Measurements from ENCODE around the gene LRRC4B.

LRRC4B gene

DNA sequence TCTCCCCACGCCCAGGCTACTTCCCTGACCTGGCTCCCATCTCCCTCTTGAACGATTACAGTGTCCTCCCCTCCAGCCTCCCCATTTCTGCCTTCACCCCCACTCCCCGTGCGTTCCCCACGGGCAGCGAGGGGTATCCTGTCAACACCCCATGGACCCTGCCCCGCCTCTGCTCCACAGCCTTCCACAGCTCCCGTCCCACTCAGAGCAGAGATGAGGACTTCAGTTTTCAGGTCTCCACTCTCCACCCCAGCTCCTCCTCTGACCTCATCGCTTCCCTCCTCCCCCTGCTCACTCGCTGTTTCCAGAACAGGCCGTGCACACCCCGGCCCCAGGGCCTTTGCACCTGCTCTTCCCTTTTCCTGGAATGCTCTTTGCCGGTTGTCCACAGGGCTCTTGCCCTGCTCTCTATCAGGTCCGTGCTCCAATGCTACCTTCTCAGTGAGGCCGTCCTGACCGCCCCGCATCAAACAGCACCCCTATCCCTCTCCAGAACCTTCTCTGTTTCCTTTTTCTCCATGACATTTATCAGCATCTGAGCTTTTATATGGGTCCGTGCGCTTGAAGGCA lies 15.0 kb downstream of the LRRC4B start:
- DNase-seq: no peak

DNA sequence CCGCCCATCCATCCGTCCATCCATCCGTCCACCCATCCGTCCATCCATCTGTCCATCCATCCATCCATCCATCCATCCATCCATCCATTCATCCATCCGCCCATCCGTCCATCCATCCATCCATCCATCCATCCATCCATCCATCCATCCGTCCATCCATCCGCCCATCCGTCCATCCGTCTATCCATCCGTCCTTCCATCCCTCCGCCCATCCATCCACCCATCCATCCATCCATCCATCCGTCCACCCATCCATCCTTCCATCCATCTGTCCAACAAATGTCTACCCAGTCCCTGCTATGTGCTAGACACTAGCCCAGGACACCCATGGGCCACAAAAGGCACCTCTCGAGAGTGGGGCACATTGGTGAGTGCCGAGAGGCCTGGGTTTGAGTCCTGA lies 15.7 kb downstream of the LRRC4B start:
- DNase-seq: no peak

DNA sequence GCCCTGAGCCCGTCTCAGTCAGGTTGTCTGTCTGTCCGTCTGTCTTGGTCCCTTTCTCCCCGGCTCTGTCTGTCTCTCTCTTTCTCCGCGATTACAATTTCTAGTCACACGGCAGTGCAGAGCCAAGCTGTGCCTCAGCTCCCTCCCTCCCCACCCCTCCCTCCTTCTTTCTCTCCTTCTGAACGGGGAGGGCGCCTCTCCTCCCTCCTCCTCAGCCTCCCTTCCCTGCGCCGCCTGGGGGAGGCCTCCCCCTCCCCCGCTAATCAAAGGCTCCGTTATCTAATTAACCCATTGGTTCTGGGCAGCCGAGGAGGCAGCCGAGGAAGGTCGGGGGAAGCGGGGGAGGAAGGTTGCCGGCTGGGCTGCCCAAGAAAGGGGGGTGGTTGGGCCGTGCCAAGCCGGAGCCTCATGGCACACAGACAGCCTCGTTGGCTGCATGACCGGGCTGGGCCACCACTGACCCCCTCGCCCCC lies 16.5 kb downstream of the LRRC4B start:
- DNase-seq: peak in 43 of 51 donors; percentile 27 to 88 (median 65)

DNA sequence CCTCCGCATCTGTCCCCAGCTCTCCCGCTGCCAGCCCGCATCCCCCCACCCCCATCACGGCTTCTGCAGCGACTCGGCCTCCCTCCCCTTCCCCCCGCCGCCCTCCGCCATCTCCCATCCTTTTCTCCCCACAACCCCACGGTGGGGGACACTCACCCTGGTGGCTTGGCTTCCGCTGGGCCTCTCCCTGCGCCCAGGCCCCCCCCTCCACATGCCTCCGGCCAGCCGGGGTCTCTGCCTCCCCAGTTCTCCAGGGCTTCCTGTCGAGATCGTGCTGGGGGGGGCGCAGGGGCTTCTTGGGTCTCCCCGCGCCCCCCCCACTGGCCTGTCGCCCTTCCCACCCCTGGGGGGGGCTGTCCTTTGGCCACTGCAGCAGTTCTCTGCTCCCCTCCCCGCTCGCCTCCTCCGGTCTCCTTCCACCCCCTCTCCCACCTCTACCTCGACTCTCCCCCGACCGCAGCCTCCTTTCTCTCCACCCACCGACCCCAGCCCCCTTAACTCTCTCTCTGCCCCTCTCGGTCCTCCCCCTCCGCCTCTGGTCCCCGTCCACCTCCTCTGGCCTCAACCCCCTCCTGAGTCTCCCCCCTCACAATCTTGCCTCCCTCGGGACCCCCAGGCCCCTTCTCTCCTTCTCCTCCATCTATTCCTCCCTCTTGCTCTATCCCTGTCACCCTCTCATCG lies 17.1 kb downstream of the LRRC4B start:
- peak in 19 of 51 donors; percentile 17 to 61 (median 31) for DNase-seq

DNA sequence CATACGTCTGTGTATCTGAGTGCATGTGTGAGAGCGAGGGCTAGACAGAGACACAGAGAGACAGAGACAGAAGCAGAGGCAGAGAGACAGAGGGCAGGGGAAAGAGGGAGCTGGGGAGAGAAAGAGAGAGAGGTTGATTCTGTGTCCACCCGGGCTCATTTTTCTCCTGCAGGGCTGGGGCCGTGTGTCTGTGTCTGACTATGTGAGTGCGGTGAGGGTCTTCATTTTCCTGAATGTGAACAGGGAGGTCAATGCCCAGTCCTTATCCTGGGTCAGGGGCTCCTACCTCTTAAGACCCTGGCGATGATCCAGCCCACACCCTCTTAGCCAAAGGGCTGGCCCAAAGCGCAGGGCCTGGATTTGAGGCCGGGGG lies 17.7 kb downstream of the LRRC4B start:
- DNase-seq: peak in 4 of 51 donors; percentile 27 to 60 (median 47)

DNA sequence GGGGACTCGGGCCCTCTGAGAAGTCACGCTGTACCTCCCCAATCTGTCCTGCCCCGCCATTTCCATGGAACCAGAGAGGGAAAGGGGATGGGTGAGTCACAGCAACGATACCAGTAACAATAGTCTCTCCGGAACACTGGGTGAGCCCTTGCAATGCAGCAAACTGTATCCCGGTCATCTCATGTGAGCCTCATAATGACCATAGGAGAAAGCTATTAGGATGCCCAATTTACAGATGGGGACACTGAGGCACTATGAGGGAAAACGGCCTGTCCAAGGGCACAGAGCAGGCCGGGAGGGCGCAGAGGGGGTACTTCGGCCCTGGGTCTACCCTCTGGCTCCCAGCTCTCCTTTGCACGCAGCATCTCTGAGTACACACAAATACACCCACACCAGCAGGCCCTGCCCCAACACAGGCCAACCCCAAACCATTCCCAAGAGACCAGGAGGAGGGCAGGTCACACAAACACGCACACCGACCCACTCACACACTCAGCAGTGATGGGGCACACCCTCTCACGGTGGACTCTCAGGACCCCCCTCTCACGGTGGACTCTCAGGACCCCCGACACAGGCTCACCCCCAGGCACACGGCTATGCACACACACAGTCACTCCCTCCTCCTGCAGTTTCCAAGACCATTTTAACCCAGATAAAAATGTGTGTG lies 18.2 kb downstream of the LRRC4B start:
- DNase-seq: peak in 4 of 51 donors; percentile 21 to 55 (median 32)

DNA sequence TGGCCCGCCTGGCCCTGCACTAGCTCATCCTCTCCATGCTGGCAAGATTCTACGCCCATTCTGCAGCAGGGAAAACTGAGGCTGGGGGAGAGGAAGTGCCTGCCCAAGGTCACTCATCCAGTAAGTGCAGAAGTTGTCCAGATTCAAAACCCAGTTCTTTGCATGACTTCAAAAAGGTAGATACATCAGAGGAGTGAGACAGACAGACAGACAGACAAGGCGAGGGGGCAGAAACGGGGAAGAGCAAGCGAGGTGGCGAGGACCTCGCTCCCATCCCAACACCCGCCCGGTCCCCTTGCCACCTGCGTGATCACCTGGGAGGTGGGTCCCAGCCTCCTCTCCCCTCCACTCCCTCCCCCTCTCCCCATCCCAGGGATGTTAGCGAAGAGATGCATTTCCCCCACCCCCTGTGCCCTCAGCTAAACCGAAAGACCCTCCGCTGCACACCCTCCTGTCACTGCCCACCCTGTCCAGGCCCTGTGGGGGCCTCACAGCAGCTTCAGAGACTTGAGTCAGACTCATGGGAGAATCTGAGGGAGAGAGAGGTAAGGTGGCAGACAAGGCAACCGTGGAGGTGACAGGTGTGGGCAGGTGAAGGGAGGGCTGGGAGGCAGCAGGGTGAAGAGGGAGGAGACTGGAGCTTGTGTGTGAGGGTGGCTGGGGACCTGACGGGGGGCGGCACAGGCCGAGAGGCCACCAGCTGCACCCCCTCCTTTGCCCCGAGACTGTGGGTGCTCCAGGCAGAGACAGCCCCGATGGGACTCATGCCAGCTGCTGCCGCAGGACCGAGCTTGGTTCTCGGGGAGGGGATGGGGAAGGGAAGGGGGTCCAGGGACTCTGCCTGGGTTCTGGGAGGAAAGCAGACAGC lies 18.9 kb downstream of the LRRC4B start:
- DNase-seq: peak in 10 of 51 donors; percentile 15 to 73 (median 34)

DNA sequence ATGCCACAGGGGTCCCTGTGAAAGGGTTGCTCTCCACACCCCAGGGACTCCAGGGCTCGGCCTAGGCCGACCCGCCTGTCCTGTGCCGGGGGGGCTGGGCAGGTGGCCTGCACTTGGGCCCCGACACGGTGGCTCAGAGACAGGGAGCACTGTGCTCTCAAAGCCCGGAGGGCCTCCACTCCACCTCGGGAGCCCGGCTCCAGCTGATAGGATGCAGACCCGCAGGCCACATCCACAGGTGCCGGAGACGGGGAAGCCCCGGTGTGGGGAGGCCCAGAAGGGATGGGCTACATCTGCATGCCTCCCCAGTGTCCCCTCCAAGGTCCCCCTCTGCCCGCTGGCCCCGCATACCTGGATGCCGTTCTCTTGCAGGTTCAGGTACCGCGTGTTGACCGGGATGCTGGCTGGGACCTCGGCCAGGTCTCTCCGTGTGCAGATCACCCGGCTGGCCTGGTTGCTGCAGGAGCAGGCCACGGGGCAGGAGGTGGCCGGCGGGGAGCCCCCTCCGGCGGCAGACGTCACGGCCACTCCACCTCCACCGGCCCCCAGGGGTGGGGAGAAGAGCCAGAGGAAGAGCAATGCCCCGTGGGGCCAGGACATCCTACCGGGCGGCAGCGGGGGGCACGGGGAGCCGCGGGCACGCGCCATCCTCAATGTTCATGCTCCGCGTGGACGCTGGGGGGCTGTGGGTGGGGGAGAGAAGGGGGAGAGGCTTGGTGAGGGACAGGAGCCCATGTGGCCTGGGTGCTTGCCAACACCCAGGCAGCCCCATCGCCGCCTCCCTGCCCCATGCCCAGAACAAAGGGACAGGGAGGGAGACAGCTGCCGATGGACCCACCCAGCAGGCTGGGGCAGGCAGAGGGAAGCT lies 19.8 kb downstream of the LRRC4B start:
- peak in 38 of 51 donors; percentile 11 to 85 (median 62) for DNase-seq

DNA sequence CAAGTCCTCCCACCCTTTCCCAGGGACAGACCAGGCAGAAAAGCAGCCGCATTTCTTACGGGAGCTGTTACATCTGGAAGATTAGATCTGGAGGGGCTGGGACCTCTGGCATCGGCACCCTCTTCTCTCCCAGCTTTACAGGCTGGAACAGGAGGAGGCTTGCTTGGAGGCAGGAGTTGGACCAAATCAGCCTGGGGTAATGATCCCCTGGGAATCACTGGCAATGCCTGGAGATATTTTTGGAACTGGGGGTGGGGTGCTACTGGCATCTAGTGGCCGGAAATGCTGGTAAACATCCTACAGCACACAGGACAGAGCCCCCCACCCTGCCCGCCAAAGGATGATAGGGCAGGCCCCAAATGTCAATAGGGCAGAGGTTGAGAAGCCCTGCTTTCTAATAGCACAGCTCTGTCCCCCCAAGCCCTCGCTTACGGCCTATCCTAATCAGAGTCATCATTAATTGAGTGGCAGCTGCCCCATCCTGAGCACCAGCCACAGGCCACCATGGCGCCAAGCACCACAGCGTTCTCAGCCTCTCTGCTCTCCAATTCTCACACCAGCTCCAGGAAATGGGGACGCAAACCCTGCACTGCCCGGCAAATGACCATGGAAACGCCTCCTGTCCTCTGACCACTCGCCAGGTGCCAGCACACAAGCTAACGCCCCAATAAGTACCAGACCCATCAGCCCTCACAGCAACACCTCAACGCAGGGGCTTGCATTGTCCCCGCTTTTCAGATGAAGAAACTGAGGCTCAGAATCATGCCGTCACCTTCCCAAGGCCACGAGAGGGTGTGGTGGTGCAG lies 20.6 kb downstream of the LRRC4B start:
- DNase-seq: peak in 15 of 51 donors; percentile 11 to 65 (median 33)

DNA sequence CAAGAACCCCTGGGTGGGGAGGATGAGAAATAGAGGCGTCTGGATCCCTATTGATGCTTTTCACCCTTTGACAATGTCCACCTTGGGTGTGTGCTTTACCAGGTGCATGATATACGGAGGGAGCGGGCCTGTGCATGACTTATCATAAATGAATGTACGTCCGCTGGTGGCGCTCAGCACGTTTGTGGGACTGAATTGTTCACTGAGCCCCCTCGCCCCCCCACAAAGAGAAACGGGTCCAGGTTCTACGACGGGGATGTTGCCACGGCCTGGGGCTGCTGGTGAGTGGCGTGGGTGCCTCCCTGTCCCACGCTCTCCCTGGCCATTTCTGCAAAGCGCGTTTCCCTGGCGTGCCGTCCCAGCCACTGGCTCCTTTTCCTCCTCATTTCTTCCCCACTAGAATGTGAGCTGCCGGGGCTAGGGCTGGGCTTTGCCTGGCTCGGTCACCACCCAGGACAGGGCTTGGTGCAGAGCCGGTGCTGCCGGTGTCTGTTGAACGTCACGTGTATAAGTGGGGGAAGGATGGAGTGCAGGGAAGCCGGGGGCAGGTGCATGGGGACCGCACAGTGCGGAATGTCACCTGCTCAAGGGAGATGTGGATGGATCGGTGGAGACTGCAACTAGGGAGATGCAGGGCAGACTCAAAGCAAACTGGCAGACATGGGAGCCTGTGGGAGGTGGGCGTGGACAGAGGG lies 21.6 kb downstream of the LRRC4B start:
- peak in 9 of 51 donors; percentile 16 to 57 (median 34) for DNase-seq

DNA sequence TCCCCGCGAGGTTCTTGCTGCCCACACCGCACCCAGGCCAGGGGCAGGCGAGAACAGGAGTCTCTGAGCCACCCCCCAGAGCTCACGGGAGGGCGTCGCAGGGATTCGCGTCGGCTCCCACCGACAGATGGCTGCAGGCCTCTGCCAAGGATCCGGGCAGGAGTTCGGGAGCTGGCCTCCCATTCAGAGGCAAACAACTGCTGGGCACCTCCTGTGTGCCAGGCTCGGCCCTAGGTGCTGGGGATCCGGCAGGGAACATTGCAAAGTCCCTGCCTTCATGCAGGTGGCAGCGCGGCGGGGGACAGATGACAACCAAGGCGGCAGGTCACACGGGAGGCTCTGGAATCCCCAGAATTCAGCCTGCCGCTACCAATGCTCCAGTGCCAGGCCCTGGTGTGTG lies 25.3 kb downstream of the LRRC4B start:
- no peak for DNase-seq

DNA sequence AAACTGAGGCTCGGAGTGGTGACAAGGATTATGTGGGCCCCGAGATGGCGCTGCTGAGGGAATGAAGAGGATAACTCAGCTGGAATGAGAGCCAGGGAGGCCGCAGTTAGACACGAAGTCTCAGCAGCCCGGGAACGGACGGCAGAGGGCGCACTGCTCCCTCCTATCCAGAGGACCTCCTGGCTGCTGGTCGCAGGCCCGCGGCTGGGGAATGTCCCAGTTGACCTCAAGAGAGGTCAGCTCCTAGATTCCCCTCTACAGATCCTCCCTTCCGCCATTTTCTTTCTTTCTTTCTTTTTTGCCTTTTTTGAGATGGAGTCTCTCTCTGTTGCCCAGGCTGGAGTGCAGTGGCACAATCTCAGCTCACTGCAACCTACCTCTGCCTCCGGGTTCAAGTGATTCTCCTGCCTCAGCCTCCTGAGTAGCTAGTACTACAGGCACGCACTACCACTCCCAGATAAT lies 30.4 kb downstream of the LRRC4B start:
- peak in 49 of 51 donors; percentile 17 to 93 (median 71) for DNase-seq

DNA sequence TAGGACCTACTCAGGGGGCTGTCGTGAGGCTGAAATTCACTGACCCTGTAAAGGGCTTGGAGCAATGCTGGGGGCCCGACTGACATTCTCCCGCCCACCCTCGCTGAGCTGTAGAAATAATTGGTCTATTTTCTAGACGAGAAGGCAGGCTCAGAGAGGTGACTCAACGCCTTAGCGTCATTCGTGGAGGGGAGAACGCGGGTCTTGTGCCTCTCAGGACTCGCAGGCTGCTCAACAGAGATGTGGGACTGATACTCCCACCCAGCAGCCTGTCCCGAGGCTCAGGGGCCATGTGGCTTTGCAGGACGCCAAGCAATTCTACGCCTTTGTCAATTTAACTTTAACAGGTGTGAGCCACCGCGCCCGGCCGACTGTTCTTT lies 30.9 kb downstream of the LRRC4B start:
- DNase-seq: peak in 1 of 51 donors; percentile 74

DNA sequence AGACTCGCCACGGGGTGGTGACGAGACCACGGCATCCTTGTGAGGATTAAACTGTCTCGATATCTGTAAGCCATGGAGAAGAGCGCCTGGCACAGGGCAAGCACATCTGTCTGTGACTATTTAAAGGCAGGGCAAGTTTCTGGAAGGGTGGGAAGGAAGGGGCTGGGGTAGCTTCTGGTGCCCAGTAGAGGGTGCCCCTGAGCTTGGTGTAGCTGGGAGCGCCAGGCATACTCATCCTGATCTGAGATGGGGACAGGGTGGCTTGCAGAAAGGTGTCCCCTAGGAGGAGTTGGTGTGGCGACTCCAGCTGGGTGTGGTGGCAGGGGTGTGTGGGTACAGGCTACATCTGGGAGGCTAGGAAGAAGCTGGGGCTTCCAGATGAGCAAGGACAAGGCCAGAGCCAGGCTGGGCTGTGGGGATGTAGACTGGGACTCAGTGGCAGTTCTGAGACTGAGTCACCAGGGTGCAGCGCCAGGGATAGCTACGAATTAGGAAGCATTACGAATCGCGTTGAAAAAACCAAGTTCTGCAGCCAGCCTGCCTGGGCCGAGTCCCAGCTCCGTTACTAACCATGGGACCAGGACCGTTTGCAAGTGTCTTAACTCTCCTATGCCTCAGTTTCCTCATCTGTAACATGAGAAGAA lies 31.5 kb downstream of the LRRC4B start:
- peak in 1 of 51 donors; percentile 57 for DNase-seq

DNA sequence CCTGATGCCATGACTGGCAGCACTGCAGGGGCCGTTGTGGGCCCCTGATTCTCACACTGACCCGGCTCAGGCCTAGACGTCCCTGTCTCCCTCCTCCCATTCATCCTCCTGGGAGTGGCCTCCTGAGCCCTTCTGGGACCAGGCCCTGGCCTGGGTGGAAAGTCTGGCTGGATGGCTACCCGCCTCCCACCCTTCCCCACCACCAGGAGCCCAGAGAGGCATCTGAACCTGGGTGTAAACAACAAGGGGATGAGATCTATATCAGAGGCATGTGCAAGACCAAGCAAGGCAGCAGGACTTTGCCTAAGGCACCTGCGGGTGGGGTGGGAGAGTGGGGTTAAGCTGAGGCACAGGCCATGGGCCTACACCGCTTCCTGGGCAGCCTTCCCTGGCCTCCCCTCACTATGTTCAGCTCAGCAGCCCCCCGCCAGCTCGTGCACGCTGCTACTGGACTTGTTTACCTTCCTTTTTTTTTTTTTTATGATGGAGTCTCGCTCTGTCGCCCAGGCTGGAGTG lies 32.5 kb downstream of the LRRC4B start:
- no peak for DNase-seq

DNA sequence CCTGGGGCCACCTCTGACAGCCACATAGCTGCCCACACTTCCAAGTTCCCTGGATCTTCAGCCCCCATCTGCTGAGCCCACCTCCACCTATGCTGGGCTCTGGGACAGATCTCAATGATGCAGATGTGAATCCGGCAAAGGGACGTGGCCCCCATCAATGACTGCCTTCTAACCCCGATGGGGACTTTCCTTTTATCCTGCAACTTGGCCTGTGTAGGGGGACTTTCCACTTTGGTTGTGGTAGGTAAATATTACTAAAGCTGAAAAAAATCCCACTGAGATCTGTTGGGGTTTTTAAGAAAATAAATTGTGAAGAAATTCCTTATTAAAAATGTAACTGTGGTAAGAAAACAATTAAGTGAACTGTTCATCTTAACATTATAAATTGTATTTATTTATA lies 33.8 kb downstream of the LRRC4B start:
- DNase-seq: no peak

DNA sequence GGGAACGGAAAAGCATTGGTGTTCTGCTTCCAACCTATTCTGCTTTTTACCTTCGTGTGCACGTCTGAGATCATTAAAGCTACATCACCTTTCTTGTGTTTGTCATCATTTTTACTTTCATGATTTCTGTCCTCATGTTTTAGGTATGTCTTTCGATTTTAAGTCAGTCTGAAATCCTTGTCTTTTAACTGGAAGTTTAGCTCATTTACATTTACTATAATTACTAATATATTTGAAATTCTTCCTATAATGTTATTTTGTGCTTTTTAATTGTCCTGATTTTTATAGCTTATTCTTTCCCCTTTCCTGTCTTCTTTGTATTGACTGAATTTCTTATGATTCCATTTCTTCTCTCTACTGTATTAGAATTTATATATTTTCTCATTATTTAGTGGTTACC lies 35.3 kb downstream of the LRRC4B start:
- DNase-seq: no peak

DNA sequence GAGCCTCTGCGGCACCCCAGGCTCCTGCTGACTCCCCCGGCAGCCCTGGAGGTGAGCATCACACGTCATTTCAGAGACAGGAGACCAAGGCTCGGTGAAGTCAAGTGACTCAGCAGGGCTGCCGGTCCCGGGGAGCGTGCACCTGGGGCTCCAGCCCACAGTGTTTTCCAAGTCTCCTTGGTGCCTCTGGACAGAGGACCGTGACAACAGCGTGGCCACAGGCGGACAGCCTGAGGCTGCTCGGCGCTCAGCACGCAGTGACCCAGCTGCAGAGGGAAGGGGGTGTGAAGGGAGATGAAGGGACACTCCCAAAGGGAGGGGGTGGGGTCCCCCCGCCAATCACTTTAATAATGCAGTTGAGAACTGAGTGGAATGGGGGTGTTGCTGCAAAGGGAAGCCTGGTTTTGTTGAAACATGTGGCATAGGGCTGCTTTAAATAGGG lies 37.0 kb downstream of the LRRC4B start:
- peak in 12 of 51 donors; percentile 8 to 54 (median 32) for DNase-seq

Measured in hypothalamus (tissue), 51 donors.